Brain microvascular endothelial cell (primary cell): ENCODE measurements around the gene CCM2.

ENCODE experiments used
- DNase-seq: peaks from one replicate; pipeline ENCODE4 v3.0.0-alpha.2; 2020
- H3K27ac ChIP-seq: fragments of 250-450 bp; sonication (Bioruptor Pico); 2 replicates; pipeline ENCODE4 v1.5.1; 2020; ENCODE audit warnings: mild to moderate bottlenecking, moderate library complexity
- H3K27me3 ChIP-seq: fragments of 250-450 bp; sonication (Bioruptor Pico); replicated peaks from 2 replicates; pipeline ENCODE4 v1.5.1; 2020; ENCODE audit warnings: mild to moderate bottlenecking
- H3K36me3 ChIP-seq: fragments of 250-450 bp; sonication (Bioruptor Pico); replicated peaks from 2 replicates; pipeline ENCODE4 v1.5.1; 2020; ENCODE audit warnings: mild to moderate bottlenecking
- H3K4me3 ChIP-seq: 2 replicates; pipeline ENCODE4 v1.5.1; 2011; ENCODE audit warnings: low read depth, mild to moderate bottlenecking, control low read depth, low read length, moderate library complexity
- in situ Hi-C: cut with HindIII; loops from 2 replicates; pipeline ENCODE4 v1.10.0; 2017; ENCODE audit warnings: low sequenced_read_pairs, low pct_ligation_motif_present
- TF ChIP-seq, protein P1 (sequence below): IDR thresholded peaks from 2 replicates; pipeline ENCODE4 v1.5.1; 2011; ENCODE audit warnings: low read depth, mild to moderate bottlenecking, moderate library complexity, low read length, control low read depth, inconsistent platforms; ENCODE audit errors: missing control alignments

The CCM2 gene

DNA sequence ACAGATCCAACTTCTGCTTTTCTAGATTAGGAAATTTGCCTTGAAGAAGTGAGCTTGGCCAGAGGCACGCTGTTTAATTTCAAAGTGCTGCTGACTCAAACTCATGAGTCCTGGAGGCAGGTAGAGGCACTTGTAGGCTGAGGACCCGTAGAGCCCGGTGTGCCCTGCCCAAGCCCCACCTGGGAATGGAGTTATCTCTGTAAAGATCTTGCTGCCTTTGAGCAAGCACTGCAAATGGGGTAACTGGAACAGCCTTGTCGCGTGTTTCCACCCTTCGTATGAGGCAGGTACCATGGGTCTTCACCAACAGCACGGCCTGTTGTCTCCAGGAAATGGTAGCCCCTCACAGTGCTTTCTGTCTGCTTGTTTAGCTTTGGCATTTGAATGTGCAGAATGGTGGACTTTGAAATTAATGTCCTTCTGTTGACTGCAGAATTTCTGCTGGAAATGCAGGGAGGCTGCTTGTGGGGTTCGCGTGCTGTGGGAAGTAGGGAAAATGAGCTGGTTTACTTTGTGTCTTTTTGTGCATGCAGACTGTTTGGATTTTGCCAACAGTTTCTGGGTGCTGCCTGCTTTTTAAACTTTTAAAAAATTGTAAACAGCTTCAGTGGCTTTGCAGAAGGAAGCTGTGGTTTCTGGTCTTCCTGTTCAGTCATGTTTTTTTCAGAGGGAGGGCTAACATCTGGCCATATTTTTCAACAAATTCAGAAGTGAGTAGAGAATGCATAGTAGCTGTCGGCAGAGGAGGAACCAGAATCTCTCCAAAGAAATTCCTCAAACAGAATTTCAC is 27.2 kb downstream of the CCM2 start:
- TF ChIP-seq, protein P1, sequence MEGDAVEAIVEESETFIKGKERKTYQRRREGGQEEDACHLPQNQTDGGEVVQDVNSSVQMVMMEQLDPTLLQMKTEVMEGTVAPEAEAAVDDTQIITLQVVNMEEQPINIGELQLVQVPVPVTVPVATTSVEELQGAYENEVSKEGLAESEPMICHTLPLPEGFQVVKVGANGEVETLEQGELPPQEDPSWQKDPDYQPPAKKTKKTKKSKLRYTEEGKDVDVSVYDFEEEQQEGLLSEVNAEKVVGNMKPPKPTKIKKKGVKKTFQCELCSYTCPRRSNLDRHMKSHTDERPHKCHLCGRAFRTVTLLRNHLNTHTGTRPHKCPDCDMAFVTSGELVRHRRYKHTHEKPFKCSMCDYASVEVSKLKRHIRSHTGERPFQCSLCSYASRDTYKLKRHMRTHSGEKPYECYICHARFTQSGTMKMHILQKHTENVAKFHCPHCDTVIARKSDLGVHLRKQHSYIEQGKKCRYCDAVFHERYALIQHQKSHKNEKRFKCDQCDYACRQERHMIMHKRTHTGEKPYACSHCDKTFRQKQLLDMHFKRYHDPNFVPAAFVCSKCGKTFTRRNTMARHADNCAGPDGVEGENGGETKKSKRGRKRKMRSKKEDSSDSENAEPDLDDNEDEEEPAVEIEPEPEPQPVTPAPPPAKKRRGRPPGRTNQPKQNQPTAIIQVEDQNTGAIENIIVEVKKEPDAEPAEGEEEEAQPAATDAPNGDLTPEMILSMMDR: no peak
- Histone ChIP-seq H3K27me3 (no peaks in the 10 kb centered on the region), H3K4me3 (no peak overlapping the region), H3K36me3 (peaks cover 6% of the 10 kb centered on the region), H3K27ac (no peak overlapping the region)
- DNase-seq: no peak
- in situ Hi-C loops: no loop called here

DNA sequence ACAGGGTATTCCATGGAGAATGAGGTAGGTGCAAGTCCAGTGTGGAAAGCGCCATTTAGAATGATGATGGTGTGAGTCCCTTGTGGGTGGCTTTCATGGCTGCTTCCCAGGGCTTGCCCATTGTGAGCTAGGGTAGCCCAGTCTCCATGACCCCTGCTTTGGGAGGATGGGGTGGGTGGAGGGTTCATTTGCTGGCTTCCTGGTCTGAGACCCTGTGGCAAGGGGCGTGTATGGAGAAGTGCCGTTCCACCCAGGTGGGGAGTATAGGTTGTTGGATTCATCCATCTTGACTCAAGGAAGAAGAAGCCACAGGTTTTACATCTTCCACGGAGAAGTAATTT is 27.7 kb downstream of the CCM2 start:
- TF ChIP-seq, protein P1: no peak
- Histone ChIP-seq H3K36me3 (peaks cover 6% of the 10 kb centered on the region), H3K27me3 (no peaks in the 10 kb centered on the region), H3K27ac (no peak overlapping the region), H3K4me3 (no peak overlapping the region)
- in situ Hi-C loops: no loop called here
- no peak for DNase-seq

DNA sequence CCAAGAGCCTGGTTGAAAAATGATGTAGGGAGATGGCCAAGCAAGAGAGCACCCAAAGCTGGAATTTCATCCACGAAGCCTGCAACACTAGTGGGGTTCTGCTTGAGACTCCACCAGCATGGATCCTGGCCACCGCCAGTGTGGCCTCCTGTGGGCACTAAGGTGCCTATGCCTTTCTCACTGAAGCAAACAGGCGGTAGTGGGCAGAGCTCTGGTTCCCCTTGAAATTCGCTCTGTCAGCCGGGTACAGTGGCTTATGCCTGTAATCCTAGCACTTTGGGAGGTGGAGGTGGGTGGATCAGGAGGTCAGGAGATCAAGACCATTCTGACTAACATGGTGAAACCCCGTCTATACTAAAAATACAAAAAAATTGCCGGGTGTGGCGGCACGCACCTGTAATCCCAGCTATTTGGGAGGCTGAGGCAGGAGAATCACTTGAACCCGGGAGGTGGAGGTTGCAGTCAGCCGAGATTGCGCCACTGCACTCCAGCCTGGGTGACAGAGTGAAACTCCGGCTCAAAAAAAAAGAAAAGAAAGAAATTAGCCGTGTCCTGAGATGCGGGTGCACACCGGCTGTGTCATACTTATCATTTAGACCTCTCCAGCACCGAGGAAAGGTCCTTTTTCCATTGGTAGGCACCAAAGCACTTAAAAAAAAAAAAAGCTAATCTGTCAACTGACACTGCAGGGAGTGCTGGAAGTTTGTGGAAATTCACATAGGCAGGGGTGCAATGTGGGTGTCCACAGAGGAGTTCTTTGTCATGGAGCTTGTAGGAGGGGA is 28.3 kb downstream of the CCM2 start:
- peaks cover 6% of the 10 kb centered on the region for H3K36me3 ChIP-seq
- H3K27me3 ChIP-seq: no peaks in the 10 kb centered on the region
- DNase-seq: no peak
- TF ChIP-seq, protein P1: no peak
- in situ Hi-C loops: no loop called here
- H3K4me3 ChIP-seq: no peak overlapping the region
- no peak overlapping the region for H3K27ac ChIP-seq

DNA sequence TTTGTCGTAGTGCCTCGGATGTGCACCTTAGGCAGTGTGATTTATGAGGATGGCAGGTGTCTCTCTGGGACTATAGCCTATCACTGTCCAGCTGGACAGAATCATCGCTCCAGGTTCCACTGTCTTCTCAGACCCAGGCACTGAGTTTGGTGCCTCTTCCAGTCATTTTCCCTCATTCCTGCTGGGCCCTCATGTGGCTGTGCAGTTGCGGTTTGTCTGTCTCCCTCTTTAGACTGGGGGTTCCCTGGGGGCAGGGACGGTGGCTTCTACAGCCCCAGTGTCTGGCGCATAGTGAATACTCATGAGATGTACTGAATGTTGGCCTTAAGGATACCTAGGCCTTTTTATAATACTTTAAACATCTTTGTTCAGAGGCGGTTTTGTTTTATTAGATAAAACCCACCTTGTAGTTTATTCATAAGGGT is 28.9 kb downstream of the CCM2 start:
- Histone ChIP-seq H3K27me3 (no peaks in the 10 kb centered on the region), H3K27ac (no peak overlapping the region), H3K36me3 (peaks cover 6% of the 10 kb centered on the region), H3K4me3 (no peak overlapping the region)
- in situ Hi-C loops: no loop called here
- DNase-seq: no peak
- TF ChIP-seq, protein P1: no peak

DNA sequence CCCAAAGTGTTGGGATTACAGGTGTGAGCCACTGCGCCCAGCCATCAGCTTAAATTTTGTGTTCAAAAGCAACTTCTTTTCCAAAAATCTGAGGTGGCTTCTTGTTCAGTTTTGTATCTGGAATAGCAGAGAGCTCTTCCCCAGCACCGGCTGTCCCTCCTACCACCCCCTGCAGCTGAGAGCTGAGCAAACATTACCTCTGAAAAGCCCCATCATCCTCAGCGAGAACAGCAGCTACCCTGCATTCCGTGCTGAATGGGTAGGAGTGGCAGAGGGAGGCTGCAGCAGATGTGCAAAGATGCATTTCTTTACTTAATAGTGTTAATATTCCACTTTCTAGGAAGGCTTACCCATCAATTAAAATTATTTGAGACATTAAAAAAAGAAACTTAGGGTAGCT is 31.8 kb downstream of the CCM2 start:
- no peak for DNase-seq
- no peak overlapping the region for H3K27ac ChIP-seq
- H3K27me3 ChIP-seq: no peaks in the 10 kb centered on the region
- H3K4me3 ChIP-seq: no peak overlapping the region
- H3K36me3 ChIP-seq: peaks cover 6% of the 10 kb centered on the region
- in situ Hi-C loops: no loop called here
- TF ChIP-seq, protein P1: no peak
